ENCODE measurements around the gene SGK1.
"Not testable (repeated sequence)": the region's sequence is repeated elsewhere in the genome, so short reads cannot be mapped to it uniquely, and the experiment has no call there.

- not testable (repeated sequence) for TF ChIP-seq POLR2AphosphoS5 (IDR thresholded peaks at IDR 0.05; ENCODE audit: low read depth, low read length); POLR2A (IDR thresholded peaks at IDR 0.05; ENCODE audit: low read depth, low read length); TAF1 (IDR thresholded peaks at IDR 0.05; ENCODE audit: borderline replicate concordance, low read depth, low read length)
Observed at GRCh38 chr6:134319686-134320085, 1.8 kb upstream of the SGK1 start.

Measured in GM12892 (cell line).